SK-N-SH (cell line): ENCODE results near the gene TNRC6B. TPM values are rescaled to one million over a fixed set of nuclear protein-coding genes. Genes with fewer than 3 reads are reported as not detected.

Experiments
- CTCF ChIA-PET: fragments of 300-600, 350-600 bp; formaldehyde crosslinking; extraction: SDS; loops from one replicate; lab custom pipeline; 2021; lab: Yijun Ruan, JAX
- POLR2A ChIA-PET: fragments of 350-600 bp; sonication (Branson Sonifier 250); formaldehyde crosslinking; extraction: SDS; loops from one replicate; lab custom pipeline; 2020; ENCODE audit warnings: antibody characterized with exemption, inconsistent platforms; lab: Yijun Ruan, JAX
- DNase-seq: peaks from one replicate; pipeline ENCODE4 v3.0.0; 2012
- H2AFZ ChIP-seq: fragments of 200-600 bp; sonication (generic); 2 replicates; pipeline ENCODE4 v1.8.1; 2016; ENCODE audit warnings: antibody characterized with exemption, mild to moderate bottlenecking, low read depth
- H3F3A ChIP-seq: fragments of 200-600 bp; sonication (generic); replicated peaks from 2 replicates; pipeline ENCODE3; 2016; ENCODE audit warnings: antibody characterized with exemption, mild to moderate bottlenecking; ENCODE audit not compliant: insufficient read depth
- H3K27ac ChIP-seq, 2 experiments: fragments of 200-500 bp in 1 of 2; fragments of 200-600 bp in 1 of 2; sonication (Bioruptor generic) in 1 of 2; sonication (generic), shearing (Covaris generic) in 1 of 2; 2 replicates each; pipeline versions ENCODE4 v1.5.1 to v1.6.1; 2014 to 2016; ENCODE audit warnings: low read depth in 2 of 2, inconsistent platforms in 1 of 2, low read length in 1 of 2, mild to moderate bottlenecking in 1 of 2, mixed read lengths in 1 of 2
- H3K27me3 ChIP-seq: fragments of 200-600 bp; sonication (generic), shearing (Covaris generic); 2 replicates; pipeline ENCODE4 v1.6.1; 2016; ENCODE audit warnings: mixed run types; ENCODE audit not compliant: insufficient read depth
- H3K36me3 ChIP-seq, 2 experiments: fragments of 200-500 bp in 1 of 2; fragments of 200-600 bp in 1 of 2; sonication (Bioruptor generic) in 1 of 2; sonication (generic) in 1 of 2; replicated peaks in 1 of 2; 2 replicates each; pipeline versions ENCODE3 to v1.5.1; 2014 to 2016; ENCODE audit warnings: low read length in 1 of 2, mild to moderate bottlenecking in 1 of 2; ENCODE audit not compliant: insufficient read depth in 2 of 2, control insufficient read depth in 1 of 2
- H3K4me1 ChIP-seq, 2 experiments: fragments of 200-500 bp in 1 of 2; fragments of 200-600 bp in 1 of 2; sonication (Bioruptor generic) in 1 of 2; sonication (generic), shearing (Covaris generic) in 1 of 2; 2 replicates each; pipeline versions ENCODE4 v1.5.1 to v1.6.1; 2014 to 2016; ENCODE audit warnings: low read depth in 1 of 2, low read length in 1 of 2, mixed run types in 1 of 2; ENCODE audit not compliant: insufficient read depth in 2 of 2, control insufficient read depth in 1 of 2
- H3K4me2 ChIP-seq: fragments of 200-600 bp; sonication (generic), shearing (Covaris generic); 2 replicates; pipeline ENCODE4 v1.6.1; 2017; ENCODE audit warnings: mixed run types
- H3K4me3 ChIP-seq, 2 experiments: fragments of 200-500 bp in 1 of 2; fragments of 200-600 bp in 1 of 2; sonication (Bioruptor generic) in 1 of 2; sonication (generic), shearing (Covaris generic) in 1 of 2; 2 replicates each; pipeline versions ENCODE4 v1.5.1 to v1.8.1; 2014 to 2016; ENCODE audit warnings: low read depth in 2 of 2, inconsistent platforms in 1 of 2, low read length in 1 of 2, mild to moderate bottlenecking in 1 of 2, mixed read lengths in 1 of 2, moderate library complexity in 1 of 2
- H3K79me2 ChIP-seq: fragments of 200-600 bp; sonication (generic); 2 replicates; pipeline ENCODE4 v1.8.1; 2017; ENCODE audit warnings: mild to moderate bottlenecking; ENCODE audit not compliant: insufficient read depth
- H3K9ac ChIP-seq: fragments of 200-600 bp; sonication (generic); 2 replicates; pipeline ENCODE4 v1.6.1; 2017; ENCODE audit warnings: mixed run types
- H3K9me2 ChIP-seq: fragments of 200-600 bp; sonication (generic); 2 replicates; pipeline ENCODE4 v1.6.1; 2017; ENCODE audit warnings: mixed run types
- H3K9me3 ChIP-seq: fragments of 200-600 bp; sonication (generic); 2 replicates; pipeline ENCODE4 v1.6.1; 2017; ENCODE audit warnings: mixed run types, mild to moderate bottlenecking, moderate library complexity
- H4K20me1 ChIP-seq: fragments of 200-600 bp; sonication (generic); 2 replicates; pipeline ENCODE4 v1.6.1; 2017; ENCODE audit warnings: mild to moderate bottlenecking, mixed run types; ENCODE audit not compliant: insufficient read depth
- FOXM1 ChIP-seq: IDR thresholded peaks from 2 replicates; pipeline ENCODE4 v1.4.0; 2012; ENCODE audit warnings: low read depth, mild to moderate bottlenecking
- TAF1 ChIP-seq: IDR thresholded peaks from 2 replicates; pipeline ENCODE4 v1.6.1; 2012; ENCODE audit warnings: low read depth, mild to moderate bottlenecking, low read length, moderate library complexity, borderline replicate concordance
- TEAD4 ChIP-seq: IDR thresholded peaks from 2 replicates; pipeline ENCODE4 v1.4.0; 2012; ENCODE audit warnings: mild to moderate bottlenecking, borderline replicate concordance; ENCODE audit not compliant: insufficient read depth
- whole genome bisulfite sequencing: methylation state at CpG from one replicate; pipeline ENCODE4 v1.1.6; 2017; ENCODE audit warnings: low lambda C conversion rate; 5-methylcytosine and 5-hydroxymethylcytosine counted together
- polyA plus RNA-seq, 3 experiments: library from polyadenylated mRNA; depleted of rRNA; stranded (reverse); fragments of >200 nt; gene quantifications; 2 replicates each; pipeline ENCODE4 v1.2.3, GENCODE V29; 2012
- TF ChIP-seq, protein P1 (sequence below): fragments of 150-350 bp; IDR thresholded peaks from 2 replicates; pipeline ENCODE4 v1.6.1; 2017; ENCODE audit warnings: antibody characterized with exemption, low read length, low read depth, borderline replicate concordance
- TF ChIP-seq, protein P2 (sequence below): IDR thresholded peaks from 2 replicates; pipeline ENCODE4; 2012
- TF ChIP-seq, protein P3 (sequence below): fragments of 200-600 bp; sonication (generic); IDR thresholded peaks from 2 replicates; pipeline ENCODE4 v1.6.1; 2017; ENCODE audit warnings: antibody characterized with exemption, mild to moderate bottlenecking, moderate library complexity

Gene TNRC6B
- polyA plus RNA-seq, 1 of the 3 experiments (the other 2 are of a cell fraction), result 1.2 TPM

DNA sequence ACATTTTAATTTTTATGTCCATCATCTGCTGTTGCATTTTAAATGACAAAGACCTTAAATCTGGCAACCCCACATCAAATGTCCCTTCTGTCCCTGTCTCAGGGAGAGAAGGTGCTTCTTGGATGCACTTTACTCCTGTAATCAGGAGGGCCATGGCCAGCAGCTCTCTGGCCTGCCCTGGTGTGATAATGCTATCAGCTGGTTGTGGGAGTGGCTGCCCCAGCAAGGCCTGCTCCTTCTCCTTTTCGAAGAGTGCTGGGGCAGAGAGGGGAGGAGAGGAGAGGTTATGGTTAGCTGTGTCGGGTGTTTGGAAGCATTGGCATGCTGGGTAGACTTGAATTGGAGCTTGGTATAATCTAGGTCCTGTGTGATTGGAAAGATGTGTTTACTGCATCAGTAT, 12.8 kb downstream of the TNRC6B start:
- Histone ChIP-seq H2AFZ (no peak overlapping the region), H3K79me2 (peaks cover 82% of the 10 kb centered on the region), H4K20me1 (peaks cover 40% of the 10 kb centered on the region), H3K4me3 (no peak overlapping the region), H3K4me2 (no peak overlapping the region), H3K27ac (no peak overlapping the region), H3K4me1 (peaks cover 0 to 7% of the 10 kb centered on the region in 2 experiments; a peak in 1 of 4 replicates), H3K9me3 (no peaks in the 10 kb centered on the region), H3K36me3 (no peaks in the 10 kb centered on the region)
- POLR2A ChIA-PET, result no interaction called here
- WGBS, result 92% methylated on average over 2 of the region's 2 CpGs
- TF ChIP-seq TEAD4 (no peak), FOXM1 (no peak)
- TF ChIP-seq, protein P1, sequence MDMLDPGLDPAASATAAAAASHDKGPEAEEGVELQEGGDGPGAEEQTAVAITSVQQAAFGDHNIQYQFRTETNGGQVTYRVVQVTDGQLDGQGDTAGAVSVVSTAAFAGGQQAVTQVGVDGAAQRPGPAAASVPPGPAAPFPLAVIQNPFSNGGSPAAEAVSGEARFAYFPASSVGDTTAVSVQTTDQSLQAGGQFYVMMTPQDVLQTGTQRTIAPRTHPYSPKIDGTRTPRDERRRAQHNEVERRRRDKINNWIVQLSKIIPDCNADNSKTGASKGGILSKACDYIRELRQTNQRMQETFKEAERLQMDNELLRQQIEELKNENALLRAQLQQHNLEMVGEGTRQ, result no peak
- TF ChIP-seq, protein P2, sequence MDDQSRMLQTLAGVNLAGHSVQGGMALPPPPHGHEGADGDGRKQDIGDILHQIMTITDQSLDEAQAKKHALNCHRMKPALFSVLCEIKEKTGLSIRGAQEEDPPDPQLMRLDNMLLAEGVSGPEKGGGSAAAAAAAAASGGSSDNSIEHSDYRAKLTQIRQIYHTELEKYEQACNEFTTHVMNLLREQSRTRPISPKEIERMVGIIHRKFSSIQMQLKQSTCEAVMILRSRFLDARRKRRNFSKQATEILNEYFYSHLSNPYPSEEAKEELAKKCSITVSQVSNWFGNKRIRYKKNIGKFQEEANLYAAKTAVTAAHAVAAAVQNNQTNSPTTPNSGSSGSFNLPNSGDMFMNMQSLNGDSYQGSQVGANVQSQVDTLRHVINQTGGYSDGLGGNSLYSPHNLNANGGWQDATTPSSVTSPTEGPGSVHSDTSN, result no peak
- TF ChIP-seq, all 33 proteins: peak for 0
- CTCF ChIA-PET, result interaction anchor here (1.5 kb wide), 1 partner anchor 157 kb away, joined by 5 read pairs; no protein-coding TSS in a partner anchor
- no peaks in the 10 kb centered on the region for H3K27me3 ChIP-seq
- no peak overlapping the region for H3K9ac ChIP-seq
- DNase-seq, result no peak
- H3K9me2 ChIP-seq, result no peaks in the 10 kb centered on the region
- H3F3A ChIP-seq, result no peaks in the 10 kb centered on the region

DNA sequence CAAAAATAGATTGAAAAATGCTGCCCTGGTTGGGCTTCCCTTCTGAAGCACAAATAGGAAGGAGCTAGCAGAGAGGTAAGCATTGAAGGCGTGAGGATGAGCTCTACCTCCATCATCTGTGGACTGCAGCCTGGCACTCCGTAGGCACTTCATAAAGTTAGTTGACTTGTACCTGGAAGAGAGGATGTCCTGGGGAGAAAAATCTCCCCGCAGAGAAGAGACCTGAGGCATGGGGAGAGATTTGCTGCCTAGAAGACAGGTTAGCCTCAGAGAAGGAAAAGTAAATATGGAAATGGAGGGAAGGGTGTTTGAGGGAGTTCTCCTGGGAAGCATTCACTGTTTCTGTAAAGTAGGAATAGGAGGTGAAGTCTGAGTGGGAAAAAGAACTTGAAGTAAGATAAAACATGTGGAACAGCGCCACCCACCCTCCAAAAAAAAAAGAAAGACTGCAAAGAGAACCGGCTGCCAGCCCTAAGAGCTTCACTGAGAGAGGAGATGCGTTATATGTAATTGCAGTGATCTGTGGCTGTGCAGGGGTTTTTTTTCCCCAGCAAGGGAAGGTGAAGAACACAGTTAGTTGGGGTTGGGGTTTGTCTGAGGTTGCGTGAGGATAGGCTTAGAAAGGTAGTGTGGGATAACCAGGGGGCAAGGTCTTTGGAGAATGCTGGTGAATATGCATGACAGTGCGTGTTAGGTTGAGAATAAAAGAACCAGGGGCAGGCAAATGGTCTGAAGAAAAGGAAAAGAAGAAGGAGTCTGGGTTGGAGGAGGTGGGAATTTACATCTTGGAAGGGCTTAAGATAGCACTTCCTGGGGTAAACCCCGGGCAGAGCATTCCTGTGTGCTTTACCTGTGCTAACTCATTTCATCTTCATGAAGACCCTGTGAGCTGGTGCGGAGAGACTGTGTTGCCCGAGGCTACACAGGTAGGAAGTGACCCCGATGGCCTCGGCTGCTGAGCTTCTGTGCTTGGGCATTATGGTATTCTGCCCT, 16.0 kb downstream of the TNRC6B start:
- Histone ChIP-seq H3K27me3 (no peaks in the 10 kb centered on the region), H3K4me1 (peaks cover 6 to 13% of the 10 kb centered on the region in 2 experiments; a peak in 2 of 4 replicates), H3K36me3 (no peaks in the 10 kb centered on the region), H4K20me1 (peaks cover 52% of the 10 kb centered on the region), H3F3A (no peaks in the 10 kb centered on the region), H3K4me2 (no peak overlapping the region), H2AFZ (no peak overlapping the region)
- CTCF ChIA-PET, result no interaction called here
- TF ChIP-seq, protein P3, sequence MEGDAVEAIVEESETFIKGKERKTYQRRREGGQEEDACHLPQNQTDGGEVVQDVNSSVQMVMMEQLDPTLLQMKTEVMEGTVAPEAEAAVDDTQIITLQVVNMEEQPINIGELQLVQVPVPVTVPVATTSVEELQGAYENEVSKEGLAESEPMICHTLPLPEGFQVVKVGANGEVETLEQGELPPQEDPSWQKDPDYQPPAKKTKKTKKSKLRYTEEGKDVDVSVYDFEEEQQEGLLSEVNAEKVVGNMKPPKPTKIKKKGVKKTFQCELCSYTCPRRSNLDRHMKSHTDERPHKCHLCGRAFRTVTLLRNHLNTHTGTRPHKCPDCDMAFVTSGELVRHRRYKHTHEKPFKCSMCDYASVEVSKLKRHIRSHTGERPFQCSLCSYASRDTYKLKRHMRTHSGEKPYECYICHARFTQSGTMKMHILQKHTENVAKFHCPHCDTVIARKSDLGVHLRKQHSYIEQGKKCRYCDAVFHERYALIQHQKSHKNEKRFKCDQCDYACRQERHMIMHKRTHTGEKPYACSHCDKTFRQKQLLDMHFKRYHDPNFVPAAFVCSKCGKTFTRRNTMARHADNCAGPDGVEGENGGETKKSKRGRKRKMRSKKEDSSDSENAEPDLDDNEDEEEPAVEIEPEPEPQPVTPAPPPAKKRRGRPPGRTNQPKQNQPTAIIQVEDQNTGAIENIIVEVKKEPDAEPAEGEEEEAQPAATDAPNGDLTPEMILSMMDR, result peak; percentile 34
- no peak for TF ChIP-seq TAF1
- TF ChIP-seq, all 33 proteins: peak for 1
- 80% methylated on average over 8 of the region's 13 CpGs for WGBS
- no peak overlapping the region for H3K4me3 ChIP-seq
- POLR2A ChIA-PET, result no interaction called here
- no peak overlapping the region for H3K9ac ChIP-seq
- no peak overlapping the region for H3K27ac ChIP-seq
- no peaks in the 10 kb centered on the region for H3K9me3 ChIP-seq
- peaks cover 77% of the 10 kb centered on the region for H3K79me2 ChIP-seq
- no peaks in the 10 kb centered on the region for H3K9me2 ChIP-seq
- no peak for DNase-seq
